GM19023 (cell line): ENCODE measurements around the gene EIF3I.

Source experiments
- ATAC-seq: cut with Tn5 transposase; IDR thresholded peaks from one replicate; pipeline ENCODE4 v1.9.1; 2021; ENCODE audit warnings: mild to moderate bottlenecking, moderate library complexity; ENCODE audit not compliant: unreplicated experiment

Gene EIF3I

GRCh38 chr1:32197837-32198236, 24.4 kb upstream of the EIF3I start:
- no peak for ATAC-seq

GRCh38 chr1:32198237-32199042, 23.8 kb upstream of the EIF3I start:
- no peak for ATAC-seq

GRCh38 chr1:32199043-32199716, 23.0 kb upstream of the EIF3I start:
- ATAC-seq: no peak

DNA sequence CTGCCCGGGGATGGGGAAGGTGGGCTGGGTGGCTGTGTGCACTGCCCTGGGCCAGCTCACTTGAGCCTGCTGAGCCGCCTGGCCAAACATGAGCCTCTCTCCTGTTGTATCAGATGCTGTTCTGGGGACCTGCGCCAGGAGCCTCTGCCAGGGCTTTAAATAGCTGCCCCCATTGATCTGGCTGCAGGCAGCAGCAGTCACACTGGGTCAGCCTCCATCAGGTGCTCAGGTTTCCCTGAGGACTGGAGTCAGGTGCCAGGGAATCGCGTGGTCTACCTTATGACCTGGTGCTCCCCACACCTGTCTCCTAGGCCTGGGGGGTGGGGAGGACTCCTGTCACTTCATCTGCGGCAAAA, 22.5 kb upstream of the EIF3I start:
- ATAC-seq: no peak

- ATAC-seq: no peak
These were observed 21.8 kb upstream of the EIF3I start, which contains the start of gene CCDC28B for GRCh38 chr1:32200226-32201010. TSS of gene CCDC28B (plus strand) at chr1:32200595. CDS start at chr1:32201936, 1,341 bp downstream.

DNA sequence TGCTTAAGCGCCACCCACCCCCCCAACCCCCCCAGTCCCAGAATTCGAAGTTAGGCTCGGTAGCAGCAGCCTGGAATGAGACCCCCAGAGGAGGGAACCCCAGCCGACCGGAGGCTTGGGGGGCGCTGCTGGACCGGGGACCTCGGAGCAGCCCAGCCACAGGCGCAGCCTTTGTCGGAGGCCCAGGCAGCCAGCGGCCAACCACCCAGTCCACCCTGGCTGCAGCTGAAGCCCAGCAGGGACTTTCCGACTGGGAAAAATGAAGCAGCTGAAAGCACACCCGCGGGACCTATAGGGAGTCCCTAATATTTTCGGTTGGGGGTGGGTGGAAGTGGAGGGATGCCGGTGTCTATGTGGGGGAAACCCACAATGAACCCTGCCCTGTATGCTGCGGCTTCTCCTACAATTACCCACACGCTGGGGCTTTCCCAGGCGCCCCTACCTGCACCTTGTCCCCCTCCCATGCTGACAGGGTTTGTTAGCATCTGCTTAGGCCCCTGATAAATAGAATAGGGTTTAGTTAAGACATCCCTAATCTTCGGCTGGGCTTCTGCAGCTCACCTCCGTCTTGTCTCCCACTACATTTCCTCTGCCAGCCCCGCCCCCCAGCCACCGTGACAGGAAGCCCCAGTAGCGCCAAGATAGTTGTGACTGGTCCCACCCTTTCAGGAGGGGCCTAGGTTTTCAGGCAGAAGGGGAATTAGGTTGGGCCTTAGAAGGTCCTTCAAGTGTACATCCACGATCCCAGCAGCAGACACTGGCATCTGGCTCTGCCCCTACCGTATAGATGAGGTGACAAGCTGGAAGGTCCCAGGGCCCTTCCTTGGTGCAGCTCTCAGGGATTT, 21.0 kb upstream of the EIF3I start:
- ATAC-seq: no peak

- ATAC-seq: no peak
These were observed 17.3 kb upstream of the EIF3I start for GRCh38 chr1:32204943-32205361.

DNA sequence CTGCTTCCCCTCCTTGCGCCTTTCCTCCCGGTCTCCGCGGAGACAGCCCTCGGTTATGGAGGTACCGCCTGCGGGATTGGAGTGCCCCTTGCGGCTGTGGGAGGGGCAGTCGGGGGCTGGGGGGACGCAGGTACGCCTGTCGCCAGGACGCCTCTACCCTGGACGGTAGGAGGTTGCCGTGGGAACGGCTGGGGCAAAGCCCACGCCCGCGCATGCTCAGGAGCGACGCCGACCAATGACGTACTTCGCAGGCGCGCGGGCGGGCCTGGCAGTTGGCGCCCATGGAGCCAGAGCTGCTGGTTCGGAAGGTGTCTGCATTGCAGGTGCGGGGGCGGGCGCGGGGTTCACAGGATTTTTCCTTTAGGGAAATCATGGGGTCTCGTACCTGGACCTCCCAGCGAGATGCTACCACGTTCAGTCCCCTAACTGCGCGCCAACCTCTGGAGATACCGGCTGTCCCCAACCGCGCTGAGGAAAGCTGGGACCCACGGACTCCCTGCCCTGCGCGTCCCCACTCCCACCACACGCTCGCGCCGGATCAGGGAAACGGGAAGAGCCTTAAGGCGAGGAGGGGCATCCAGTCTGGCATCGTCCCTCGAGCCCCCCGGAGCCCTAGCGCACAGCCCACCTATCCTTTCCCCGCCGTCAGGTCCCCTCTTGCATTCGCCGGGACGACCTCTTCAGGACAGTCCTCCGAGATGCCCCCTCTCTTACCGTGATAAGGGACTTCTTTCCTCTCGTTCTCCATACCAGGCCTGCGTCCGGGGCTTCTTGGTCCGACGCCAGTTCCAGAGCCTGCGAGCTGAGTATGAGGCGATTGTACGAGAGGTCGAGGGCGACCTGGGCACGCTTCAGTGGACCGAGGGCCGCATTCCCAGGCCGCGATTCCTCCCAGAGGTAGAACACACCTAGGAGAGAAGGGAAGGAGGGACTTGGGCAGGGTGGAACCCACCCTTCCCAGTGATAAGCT, 16.5 kb upstream of the EIF3I start, which contains the start of gene IQCC:
TSS of gene IQCC (plus strand) at position 271 of the 970 bp plus-strand sequence. CDS start at position 282, 11 bp downstream.
- peak; percentile 37 for ATAC-seq

- no peak for ATAC-seq
These were observed 13.7 kb upstream of the EIF3I start for GRCh38 chr1:32208469-32208868.

DNA sequence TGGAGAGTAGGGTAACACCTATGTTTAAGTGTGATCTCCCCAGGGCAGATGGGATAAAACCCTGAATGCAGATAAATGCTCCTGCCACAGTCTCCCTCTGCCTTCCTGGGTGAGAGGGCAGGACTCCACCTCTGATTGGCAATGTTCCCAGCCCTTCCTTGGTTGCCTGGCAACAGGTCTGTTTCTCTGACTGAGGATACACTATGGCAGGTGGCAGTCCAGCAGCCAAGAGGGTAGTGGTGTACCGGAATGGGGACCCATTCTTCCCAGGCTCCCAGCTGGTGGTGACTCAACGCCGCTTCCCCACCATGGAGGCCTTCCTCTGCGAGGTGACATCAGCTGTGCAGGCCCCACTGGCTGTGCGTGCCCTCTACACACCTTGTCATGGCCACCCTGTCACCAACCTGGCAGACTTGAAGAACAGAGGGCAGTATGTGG, 13.3 kb upstream of the EIF3I start, which contains the start of gene DCDC2B:
TSS of gene DCDC2B (plus strand) at position 199 of the 438 bp plus-strand sequence. CDS start at position 204, 5 bp downstream.
- ATAC-seq: no peak

DNA sequence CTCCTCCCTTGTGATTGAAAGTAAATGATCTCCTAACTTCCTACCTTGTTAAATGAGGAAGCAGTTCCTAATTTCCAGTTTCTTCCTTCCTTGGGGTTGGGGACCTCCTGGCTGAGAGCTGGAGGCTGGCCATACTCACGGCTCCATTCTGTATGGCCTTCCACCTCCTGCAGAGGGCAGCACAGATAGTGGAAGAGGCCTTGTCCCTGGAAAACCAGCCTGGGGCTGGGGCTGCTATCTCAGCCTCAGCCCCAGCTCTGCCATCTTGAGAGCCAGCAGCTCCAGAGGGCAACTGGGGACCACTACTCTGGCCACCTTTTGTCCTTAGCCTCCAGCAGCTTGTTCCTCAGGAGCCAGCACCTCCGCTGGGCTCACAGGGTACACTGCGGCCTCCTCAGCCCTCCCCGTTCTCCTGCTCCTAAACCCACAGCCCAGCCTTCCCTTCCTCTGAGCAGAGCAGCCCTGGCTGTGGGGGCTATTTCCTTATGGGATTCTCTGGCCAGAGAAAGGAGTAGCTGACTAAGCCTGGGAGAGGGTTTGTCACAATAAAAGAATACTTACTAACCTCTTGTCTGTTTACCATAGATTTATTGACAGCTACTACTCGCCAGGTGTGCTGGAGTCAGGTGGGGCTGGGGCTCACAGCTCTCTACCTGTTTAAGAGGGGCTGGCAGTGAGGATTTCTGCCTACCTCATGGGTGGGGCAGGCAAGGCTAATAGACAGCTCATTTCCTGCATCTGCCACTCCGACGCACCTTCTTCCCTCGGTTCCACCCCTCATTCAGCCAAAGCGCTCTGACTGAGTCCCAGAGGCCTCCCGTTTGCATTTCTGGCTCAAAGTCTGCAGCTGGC, 6.4 kb upstream of the EIF3I start:
- no peak for ATAC-seq

DNA sequence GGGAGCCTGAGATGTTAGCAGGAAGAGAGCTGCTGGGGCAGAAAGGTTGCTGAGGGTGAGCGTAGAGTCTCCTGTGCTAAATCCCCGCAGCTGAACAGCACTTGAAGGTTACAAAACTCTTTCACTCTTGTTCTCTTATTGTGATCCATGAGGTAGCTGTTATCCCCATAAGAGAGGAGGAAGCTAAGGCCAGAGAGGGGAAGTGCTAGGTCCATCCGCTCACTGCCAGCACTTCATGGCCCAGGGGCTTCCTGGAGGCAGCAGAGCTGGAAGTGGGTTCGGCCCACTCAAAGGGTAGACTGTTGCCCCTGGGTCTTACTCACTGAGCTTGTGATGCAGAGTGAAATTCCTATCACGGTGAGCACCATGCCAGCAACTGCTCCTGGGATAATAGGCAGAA, 5.6 kb upstream of the EIF3I start:
- no peak for ATAC-seq

DNA sequence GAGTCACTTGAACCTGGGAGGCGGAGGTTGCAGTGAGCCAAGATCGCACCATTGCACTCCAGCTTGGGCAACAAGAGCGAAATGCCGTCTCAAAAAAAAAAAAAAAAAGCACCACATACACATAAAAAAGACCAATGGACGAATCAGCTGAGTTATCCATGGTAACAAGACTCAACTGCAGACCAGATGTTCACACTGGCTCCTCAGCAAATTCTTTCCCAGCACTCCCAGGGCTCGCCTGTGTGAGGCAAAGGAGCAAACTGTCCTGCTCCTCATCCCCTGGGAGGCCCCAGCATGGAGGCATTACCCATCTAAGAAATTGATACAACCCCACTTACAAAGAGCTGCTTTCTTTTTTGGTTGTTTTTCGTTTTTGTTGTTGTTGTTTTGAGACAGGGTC, 3.2 kb upstream of the EIF3I start:
- no peak for ATAC-seq

DNA sequence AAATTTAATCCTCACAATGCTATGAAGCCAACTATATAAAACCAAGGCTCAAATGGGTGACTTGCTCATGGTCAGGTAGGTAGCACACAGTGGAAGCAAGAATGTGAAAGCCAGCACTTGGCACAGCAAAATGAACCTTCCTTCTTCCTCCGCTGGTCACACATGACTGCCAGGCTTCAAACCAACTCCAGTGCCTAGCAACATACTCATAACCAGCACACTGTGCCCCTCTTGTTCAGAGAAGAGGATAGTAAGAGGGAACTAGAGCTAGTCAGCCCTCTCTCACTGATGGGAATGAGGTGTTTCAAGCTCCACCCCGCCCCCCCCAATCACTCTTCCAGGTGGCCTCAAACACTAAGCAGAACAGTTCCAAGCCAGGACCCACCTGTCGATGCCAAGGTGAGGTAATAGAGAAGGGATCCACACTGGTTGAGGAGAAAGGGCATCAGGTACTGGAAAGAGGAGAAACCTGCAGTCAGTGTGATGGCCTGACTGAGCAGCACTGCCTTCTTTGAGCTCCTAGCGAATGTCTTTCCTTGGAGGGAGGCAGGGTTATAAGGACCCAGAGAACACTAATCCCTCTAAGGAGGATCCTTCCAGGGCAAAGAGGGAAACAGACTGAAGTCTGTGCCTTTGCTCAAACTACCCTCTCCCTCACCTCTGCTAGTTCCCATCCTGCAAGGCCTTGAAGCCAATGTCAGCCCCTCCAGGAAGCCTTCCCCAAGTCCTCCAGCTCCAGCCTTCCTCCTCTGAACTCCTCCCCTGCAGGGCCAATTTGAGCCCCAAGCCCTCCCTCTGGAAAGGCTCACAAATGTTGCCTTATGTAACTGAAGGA, 1.2 kb upstream of the EIF3I start:
- ATAC-seq: no peak

GRCh38 chr1:32221581-32221979, 627 bp upstream of the EIF3I start:
- ATAC-seq: no peak

DNA sequence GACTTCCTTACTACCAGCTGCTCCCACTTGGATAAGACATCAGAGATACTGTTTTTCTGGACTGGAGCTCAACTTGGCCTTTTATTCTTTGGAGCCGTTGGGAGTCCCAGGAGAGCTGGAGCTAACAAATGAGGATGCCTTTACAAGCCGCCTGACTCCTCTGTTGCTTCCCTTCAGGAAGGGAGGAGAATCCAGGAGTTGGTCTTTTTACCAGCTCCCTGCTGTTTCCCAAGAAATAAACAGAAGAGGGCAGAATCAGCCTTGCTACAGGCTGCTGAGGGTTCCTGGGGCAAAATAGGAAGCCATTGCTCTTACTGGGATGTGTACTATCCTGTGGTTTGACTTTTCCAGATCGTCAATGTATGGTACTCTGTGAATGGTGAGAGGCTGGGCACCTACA, 1.5 kb downstream of the EIF3I start:
- no peak for ATAC-seq

DNA sequence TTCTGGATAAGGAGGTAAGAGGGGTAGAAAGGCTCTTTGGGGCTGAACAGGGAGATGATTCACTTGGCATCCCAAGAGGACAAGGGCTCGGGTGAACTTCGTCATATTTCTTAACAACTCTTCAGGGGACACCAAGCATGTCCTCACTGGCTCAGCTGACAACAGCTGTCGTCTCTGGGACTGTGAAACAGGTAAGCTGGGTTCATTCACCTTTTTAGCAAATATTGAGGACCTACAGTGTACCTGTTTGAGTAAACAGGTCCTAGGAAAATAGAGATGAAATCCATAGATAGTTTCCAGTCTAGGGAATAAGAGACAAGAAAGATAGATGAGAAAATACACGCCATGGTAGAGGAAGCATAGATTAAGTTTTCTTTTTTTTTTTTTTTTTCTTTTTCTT, 2.1 kb downstream of the EIF3I start:
- ATAC-seq: no peak
